Stomach (tissue), 4 donors: ENCODE measurements around the gene APCDD1L.

Experiments used
- POLR2AphosphoS5 ChIP-seq, 3 donors: sonication (generic); formaldehyde crosslinking; IDR thresholded peaks; one replicate each; pipeline ENCODE4 v1.6.1; 2016; ENCODE audit warnings: antibody characterized with exemption in 3 of 3
- TF ChIP-seq, protein P1 (sequence below), 7 experiments: fragments of 450-650 bp in 4 of 7; fragments of 200-600 bp in 3 of 7; sonication (generic) in 3 of 7; IDR thresholded peaks; one replicate each; pipeline ENCODE4 v1.5.1; 2016 to 2019; ENCODE audit warnings: antibody characterized with exemption in 7 of 7, control low read depth in 2 of 7, mild to moderate bottlenecking in 1 of 7

DNA sequence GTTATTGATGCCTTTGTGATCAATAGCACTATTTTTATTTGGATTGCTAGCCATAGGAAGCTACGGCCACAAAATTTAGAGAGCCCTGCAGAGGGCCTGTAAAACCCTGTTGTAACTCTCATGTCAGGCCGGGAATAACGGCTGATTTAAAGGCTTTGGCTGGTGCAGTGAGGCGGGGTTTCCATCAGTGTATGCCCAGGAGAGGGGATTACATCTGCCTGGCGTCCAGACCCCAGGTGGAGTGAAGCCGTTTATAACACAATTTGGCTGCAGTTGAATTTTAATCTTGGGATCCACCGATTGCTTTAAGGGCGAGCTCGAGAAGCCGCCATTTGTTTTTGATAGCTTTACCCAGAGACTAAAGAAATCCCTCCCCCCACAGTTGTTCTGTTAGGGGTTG is 29.1 kb upstream of the APCDD1L start:
- TF ChIP-seq, protein P1, sequence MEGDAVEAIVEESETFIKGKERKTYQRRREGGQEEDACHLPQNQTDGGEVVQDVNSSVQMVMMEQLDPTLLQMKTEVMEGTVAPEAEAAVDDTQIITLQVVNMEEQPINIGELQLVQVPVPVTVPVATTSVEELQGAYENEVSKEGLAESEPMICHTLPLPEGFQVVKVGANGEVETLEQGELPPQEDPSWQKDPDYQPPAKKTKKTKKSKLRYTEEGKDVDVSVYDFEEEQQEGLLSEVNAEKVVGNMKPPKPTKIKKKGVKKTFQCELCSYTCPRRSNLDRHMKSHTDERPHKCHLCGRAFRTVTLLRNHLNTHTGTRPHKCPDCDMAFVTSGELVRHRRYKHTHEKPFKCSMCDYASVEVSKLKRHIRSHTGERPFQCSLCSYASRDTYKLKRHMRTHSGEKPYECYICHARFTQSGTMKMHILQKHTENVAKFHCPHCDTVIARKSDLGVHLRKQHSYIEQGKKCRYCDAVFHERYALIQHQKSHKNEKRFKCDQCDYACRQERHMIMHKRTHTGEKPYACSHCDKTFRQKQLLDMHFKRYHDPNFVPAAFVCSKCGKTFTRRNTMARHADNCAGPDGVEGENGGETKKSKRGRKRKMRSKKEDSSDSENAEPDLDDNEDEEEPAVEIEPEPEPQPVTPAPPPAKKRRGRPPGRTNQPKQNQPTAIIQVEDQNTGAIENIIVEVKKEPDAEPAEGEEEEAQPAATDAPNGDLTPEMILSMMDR (IDR thresholded peaks at IDR 0.05), result no peak
- TF ChIP-seq POLR2AphosphoS5 (IDR thresholded peaks at IDR 0.05), result no peak
